Measurements from ENCODE around the gene PGAM1.
"Not testable (repeated sequence)": the region's sequence is repeated elsewhere in the genome, so short reads cannot be mapped to it uniquely, and the experiment has no call there.

Gene PGAM1

GRCh38 chr10:97425964-97426775 is at the start of gene PGAM1:
Gene PGAM1, plus strand, starts transcription at chr10:97426191. Its CDS starts 117 bp downstream, at chr10:97426308.
- peak; percentile 91 to 96 (median 91) for DNase-seq (ENCODE audit: low read depth in 3 of 3, low spot score in 1 of 3)

GRCh38 chr10:97376413-97376812 is 49.6 kb upstream of the PGAM1 start:
- DNase-seq (ENCODE audit: low read depth in 3 of 3, low spot score in 1 of 3), result no peak

- no peak for DNase-seq (ENCODE audit: low read depth in 3 of 3, low spot score in 1 of 3)
Measured at GRCh38 chr10:97378933-97379921, 46.8 kb upstream of the PGAM1 start.

DNA sequence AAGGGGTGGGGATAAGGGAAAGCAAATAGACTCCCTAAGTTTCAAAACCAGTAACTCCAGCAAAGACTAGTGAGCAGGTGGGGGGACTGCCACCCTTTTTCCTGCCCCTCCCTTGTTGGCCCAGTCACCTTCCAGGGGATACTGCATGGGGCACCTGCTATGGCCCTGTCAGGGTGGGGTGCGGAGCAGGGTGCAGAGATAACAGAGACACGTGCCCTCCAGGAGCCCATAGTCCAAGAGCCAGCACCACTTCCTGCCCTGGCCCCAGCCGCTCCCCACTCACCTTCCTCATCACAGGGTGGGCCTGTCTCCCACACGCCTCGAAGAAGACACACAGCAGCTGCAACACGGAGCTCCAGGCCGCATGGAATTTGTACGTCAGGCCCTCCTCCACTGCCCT is 45.5 kb upstream of the PGAM1 start:
- DNase-seq (ENCODE audit: low read depth in 3 of 3, low spot score in 1 of 3), result no peak

- no peak for DNase-seq (ENCODE audit: low read depth in 3 of 3, low spot score in 1 of 3)
Measured at GRCh38 chr10:97381626-97382025, 44.4 kb upstream of the PGAM1 start.

GRCh38 chr10:97383159-97383558 is 42.8 kb upstream of the PGAM1 start:
- DNase-seq (ENCODE audit: low read depth in 3 of 3, low spot score in 1 of 3), result no peak

DNA sequence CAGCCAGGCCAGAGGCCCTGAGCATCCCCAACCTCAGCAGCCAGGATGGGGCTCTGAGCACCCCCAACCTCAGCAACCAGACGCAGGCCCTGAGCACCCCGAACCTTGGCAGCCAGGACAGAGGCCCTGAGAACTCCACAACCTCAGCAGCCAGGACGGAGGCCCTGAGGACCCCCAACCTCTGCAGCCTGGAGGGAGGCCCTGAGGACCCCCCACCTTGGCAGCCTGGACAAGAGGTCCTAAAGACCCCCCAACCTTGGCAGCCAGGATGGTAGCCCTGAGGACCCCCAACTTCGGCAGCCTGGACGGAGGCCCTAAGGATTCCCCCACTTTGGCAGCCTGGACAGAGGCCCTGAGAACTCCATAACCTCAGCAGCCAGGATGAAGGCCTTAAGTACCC is 41.8 kb upstream of the PGAM1 start:
- no peak for DNase-seq (ENCODE audit: low read depth in 3 of 3, low spot score in 1 of 3)

DNA sequence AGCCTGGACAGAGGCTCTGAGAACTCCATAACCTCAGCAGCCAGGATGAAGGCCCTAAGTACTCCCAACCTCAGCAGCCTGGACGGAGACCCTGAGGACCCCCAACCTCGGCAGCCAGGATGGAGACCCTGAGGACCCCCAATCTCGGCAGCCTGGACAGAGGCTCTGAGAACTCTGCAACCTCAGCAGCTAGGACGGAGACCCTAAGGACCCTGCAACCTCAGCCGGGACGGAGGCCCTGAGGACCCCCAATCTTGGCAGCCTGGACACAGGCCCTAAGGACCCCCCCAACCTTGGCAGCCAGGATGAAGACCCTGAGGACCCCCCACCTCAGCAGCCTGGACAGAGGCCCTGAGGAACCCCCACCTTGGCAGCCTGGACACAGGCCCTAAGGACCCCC is 41.4 kb upstream of the PGAM1 start:
- DNase-seq (ENCODE audit: low read depth in 3 of 3, low spot score in 1 of 3), result no peak

- DNase-seq (ENCODE audit: low read depth in 3 of 3, low spot score in 1 of 3), result no peak
Measured at GRCh38 chr10:97385565-97385964, 40.4 kb upstream of the PGAM1 start.

DNA sequence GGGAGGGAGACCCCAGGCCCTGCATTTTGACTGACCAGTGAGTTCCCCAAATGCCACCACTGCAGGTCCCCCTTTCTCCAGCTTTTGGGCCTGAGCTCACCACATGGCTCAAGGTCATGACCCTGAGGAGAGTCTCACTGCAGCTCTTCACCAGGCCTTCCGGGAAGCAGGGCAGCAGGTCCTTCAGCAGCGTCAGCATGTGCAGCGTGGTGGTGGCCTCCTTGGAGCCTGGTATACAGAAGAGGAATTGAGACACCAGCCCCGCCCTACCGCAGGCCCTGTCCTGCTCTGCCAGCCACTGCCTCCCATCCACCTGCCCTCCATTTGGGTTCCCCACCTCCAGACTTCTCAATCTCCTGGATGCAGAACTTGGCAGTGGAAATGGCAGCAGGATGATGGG is 37.8 kb upstream of the PGAM1 start:
- no peak for DNase-seq (ENCODE audit: low read depth in 3 of 3, low spot score in 1 of 3)

DNA sequence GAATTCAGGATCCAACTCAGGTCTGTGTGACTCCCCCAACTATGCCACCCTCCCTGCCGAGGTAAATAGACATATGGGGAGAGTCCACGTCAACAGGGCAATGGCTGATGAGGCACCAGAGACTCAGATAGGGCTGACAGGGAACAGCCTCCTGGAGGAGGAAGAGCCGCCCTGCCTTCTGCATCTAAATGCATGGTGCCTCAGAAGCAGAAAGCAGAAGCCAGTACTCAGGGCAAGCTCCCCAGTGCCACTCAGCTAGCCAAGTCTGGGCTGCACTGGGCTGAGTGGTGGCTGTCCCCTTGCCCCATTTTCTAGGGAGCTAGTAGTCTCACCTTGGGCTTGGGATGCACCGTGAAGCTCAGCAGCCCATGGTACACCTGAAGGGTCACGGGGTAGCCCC is 35.9 kb upstream of the PGAM1 start:
- DNase-seq (ENCODE audit: low read depth in 3 of 3, low spot score in 1 of 3), result no peak

DNA sequence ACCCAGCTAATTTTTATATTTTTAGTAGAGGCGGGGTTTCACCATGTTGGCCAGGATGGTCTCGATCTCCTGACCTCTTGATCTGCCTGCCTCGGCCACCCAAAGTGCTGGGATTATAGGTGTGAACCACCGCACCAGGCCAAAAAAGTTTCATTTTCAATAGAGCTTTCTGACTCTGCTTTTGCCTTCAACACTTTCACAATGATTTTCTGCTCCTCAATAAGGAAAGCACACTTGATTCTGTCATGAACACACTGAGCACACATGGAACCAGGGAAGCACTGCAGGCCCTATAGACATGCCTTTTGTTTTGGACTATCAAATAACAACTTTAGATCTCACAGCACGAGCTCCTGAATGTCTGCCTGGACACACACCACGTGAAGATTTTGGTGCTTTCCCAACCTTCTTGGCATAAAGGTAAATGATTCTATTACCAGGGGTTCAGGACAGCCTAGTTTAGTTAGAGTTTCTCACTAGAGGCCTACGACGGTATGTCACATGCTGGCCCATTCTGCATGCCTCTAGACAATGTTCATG is 32.9 kb upstream of the PGAM1 start:
- DNase-seq (ENCODE audit: low read depth in 3 of 3, low spot score in 1 of 3), result no peak

DNA sequence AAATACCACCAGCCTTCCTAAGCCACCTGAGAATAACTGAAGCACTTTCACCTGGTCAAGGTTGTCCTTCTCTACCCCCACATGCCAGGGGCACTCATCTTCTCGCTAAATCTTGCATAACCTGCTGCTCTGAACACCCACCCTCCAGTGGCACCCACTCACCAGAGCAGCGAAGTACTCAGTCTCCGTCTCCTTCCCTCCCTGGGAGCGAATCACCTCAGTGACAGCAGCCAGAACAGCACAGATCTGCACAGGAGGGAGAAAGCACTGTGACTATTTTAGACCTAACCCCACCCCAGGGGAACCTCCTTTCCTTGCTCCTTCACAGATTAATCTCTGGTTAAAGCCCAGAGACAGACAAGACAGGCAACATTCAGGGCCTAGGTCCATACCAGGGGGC is 29.9 kb upstream of the PGAM1 start:
- no peak for DNase-seq (ENCODE audit: low read depth in 3 of 3, low spot score in 1 of 3)

DNA sequence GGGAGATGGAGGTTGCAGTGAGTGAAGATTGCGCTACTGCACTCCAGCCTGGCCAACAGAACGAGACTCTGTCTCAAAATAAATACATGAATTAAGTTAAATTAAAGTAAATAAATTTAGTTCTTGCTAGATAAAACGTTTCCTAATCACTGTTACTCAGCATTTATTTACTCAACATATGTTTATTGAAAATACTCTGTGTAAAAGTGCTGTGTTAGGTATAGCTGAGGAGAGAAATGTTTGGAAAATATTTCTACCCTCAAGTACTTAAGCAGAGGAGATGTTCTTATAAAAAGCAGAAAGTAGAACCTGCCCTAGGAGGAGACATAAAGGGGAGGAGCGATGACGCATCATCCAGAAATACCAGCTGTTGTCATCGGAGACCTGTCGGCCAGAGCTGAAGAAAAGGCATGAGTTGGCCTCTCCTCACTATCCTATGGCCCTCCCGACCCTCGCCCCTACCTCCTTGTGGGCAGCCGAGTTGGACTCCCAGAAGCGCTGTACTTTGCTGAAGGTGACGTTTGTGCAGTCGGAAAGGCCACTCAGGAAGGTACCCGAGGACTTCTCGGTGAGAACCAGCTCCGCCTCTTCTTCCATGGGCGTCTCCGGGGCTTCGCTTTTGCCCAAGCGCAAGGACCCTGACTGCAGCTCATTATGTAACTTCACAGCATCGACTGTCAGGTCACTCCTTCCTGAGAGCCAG is 26.0 kb upstream of the PGAM1 start:
- no peak for DNase-seq (ENCODE audit: low read depth in 3 of 3, low spot score in 1 of 3)

GRCh38 chr10:97400665-97401454 is 25.1 kb upstream of the PGAM1 start, which contains the start of gene RRP12:
Gene RRP12, minus strand, starts transcription at chr10:97401340. Its CDS starts 109 bp downstream, at chr10:97401231.
- DNase-seq (ENCODE audit: low read depth in 3 of 3, low spot score in 1 of 3), result peak in 2 of 3 donors; percentile 54 to 67

DNA sequence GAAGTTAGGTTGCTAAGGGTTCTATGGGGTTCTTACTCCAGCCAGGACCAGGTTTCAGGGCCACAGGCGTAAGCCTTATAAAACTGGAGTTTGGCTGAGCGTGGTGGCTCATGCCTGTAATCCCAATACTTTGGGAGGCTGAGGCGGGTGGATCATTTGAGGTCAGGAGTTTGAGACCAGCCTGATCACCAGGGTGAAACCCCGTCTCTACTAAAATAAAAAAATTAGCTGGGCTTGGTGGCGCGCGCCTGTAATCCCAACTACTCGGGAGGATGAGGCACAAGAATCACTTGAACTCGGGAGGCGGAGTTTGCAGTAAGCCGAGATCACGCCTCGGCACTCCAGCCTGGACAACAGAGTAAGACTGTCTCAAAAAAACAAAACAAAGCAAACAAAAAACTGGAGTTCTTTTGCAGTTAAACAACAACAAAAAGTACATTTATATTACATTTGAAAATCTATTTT is 24.5 kb upstream of the PGAM1 start:
- DNase-seq (ENCODE audit: low read depth in 3 of 3, low spot score in 1 of 3), result no peak

DNA sequence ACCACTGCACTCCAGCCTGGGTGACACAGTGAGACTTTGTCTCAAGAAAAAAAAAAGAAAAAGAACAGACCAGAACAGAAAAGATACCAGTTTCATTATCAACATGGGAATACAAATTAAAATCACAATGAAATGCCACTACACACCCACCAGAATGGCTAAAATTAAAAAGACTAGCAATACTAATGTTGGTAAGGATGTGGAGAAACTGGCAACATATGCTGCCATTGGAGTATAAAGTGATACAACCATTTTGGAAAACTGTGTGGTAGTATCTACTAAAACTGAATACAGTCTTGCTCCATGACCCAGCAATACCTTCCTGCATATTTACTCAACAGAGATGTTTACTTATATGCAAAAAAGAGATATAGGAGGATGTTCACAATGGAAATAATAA is 21.9 kb upstream of the PGAM1 start:
- no peak for DNase-seq (ENCODE audit: low read depth in 3 of 3, low spot score in 1 of 3)

- DNase-seq (ENCODE audit: low read depth in 3 of 3, low spot score in 1 of 3), result no peak
Measured at GRCh38 chr10:97406064-97406463, 19.9 kb upstream of the PGAM1 start.

- DNase-seq (ENCODE audit: low read depth in 3 of 3, low spot score in 1 of 3), result not testable (repeated sequence)
Measured at GRCh38 chr10:97406483-97406882, 19.5 kb upstream of the PGAM1 start.

Measured in stimulated activated CD4-positive, alpha-beta T cell treated with anti-CD3 and anti-CD28 coated beads, TNF-alpha, amount 100 ng/mL, for 1 hour (primary cell).